NCI-H510A (cell line): Measurements from ENCODE around the gene UBXN6.

Source experiments
- DNase-seq: peaks from one replicate; lab custom pipeline; 2025; lab: John Stamatoyannopoulos, UW

UBXN6 gene, protein sequence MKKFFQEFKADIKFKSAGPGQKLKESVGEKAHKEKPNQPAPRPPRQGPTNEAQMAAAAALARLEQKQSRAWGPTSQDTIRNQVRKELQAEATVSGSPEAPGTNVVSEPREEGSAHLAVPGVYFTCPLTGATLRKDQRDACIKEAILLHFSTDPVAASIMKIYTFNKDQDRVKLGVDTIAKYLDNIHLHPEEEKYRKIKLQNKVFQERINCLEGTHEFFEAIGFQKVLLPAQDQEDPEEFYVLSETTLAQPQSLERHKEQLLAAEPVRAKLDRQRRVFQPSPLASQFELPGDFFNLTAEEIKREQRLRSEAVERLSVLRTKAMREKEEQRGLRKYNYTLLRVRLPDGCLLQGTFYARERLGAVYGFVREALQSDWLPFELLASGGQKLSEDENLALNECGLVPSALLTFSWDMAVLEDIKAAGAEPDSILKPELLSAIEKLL

DNA sequence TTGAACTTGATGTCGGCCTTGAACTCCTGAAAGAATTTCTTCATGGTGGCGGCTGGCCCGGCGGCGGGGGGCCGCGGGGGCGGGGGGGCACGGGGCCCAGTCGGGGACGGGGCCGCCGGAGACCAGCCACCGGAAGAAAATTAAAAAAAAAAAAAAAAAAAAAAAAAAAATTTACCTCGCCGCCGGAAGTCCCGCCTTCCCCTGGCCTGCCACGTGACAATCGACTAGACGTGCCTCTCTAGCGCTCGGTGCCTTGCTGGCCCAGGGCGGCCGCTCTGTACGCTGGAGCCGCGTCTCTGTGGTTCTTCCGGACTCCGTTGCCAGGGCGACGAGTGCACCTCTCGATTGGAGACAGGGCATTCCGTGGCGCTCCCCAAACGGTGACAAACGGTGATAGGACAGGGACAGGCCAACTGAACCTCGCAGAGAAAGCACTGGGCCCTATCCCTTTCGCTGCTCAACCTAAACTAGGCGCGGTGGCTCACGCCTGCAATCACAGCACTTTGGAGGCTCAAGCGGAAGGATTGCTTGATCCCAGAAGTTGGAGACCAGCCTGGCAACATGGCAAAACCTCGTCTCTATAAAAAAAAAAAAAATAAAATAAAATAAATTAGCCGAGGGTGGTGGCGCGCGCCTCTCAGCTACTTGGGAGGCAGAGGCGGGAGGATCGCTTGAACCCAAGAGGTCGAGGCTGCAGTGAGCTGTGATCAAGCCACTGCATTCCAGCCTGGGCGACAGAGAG lies at the start of gene UBXN6:
Gene UBXN6 (minus strand): TSS at position 141 of the 742 bp plus-strand sequence. CDS start 97 bp downstream, at position 44.
- DNase-seq: peak; percentile 99

DNA sequence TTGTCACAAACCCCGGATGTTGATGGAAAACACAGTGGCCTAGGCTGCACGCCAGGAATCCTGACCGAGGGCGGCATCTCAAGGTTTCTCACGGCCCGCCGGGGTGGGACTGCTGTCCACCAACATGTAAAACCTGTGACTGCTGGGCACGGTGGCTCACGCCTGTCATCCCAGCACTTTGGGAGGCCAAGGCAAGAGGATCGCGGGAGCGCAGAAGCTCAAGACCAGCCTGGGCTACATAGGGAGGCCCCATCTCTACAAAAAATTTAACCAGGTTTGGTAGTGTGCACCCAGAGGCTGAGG lies 49.5 kb upstream of the UBXN6 start:
- DNase-seq: no peak

DNA sequence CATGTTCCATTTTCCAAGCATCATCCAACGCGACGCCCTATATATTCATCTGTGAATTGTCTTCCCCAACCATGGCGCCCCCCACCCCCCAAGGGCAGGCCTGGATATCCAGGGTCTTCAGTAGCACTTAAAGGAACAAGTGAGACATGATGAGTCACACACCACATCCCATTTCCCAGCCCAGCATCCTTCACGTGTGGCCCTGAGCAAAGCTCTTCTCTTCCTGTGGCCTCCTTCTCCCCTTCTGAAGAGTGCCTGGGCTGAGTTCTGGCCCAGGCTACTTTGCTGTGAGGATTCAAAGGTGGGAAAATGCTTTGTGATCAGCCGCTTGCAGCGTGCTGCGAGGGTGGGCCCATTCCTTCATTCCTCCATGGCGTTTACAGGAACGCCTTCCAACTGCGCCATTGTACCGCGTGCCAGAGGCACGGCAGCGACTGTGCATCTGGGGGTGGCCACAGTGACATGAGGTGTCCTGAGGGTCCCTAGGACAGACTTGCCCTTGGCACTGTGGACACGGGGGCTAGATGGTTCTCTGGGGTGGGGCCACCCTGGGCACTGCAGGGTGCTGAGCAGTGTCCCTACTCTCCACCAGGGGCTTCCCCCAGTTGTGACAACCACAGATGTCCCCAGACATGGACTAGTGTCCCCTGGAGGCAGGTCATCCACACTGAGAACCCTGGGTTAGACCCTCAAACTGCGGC lies 49.0 kb upstream of the UBXN6 start:
- DNase-seq: no peak

DNA sequence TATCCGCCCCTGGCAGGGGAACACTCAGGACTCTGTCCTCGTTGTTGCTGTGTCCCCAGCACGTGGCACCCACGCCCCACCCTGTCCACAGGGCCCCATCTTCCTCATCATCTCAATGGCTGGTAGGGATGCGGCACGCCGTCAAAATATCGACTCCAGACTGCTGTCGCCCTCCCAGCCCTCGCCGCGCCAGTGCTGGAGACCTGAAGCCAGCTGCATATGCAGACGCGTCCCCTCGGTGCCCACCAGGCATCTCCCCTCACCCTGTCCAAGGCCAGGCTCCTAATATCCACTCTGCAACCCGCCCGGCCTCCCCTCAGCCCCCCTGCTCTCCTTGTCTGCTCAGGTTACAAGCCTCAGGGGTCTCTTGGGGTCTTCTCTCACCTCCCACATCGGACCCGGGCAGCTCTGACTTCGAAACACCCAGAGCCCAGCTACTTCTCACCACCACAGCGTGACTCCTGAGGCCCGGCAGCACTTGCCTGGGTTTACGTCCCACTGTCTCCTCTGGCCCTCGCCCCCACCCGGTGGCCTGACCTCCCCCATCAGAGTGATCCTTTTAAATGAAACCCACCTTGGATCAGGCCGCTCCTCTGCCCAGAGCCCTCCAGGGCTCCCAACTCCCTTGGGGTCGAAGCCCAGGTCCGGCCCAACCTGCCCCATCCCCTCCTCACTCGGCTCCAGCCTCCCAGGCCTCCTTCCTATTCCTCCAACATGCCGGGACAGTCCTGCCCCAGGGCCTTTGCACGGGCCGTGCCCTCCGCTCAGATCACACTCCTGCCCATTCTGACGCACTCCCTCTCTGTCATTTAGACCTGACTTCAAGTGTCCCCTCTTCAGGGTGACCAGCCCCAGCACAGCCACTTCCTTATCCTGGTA lies 48.2 kb upstream of the UBXN6 start:
- no peak for DNase-seq

DNA sequence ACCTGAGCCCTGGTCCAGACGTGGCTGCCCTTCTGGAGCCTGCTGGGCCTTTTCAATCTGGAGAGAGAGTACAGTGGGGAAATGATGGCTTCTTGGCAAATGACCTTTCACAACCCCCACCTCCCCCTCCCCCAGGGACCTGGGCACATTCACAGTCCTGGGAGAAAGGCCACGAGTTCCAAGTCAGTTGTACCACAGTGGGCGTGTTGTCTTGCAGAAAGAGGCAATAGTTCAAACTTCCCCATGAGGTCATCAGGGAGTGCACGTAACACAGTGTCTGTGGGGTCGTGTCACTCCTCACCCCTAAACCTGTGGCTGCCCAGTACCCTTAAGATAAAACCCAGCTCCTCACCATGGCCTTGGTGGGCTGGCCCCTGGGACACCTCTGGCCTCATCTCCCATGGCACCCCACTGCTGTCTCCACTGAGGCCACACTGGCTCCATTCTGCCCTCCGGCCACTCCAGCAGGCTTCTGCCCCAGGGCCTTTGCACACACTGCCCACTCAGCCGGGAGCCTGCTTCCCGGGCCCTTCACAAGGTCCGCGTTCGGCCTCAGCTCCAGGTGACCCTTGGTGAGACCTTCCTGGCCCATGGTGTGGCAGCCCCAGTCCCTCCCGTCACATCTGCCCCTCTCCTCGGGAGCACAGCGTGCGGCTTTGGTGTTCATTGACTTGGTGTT lies 47.4 kb upstream of the UBXN6 start:
- no peak for DNase-seq

DNA sequence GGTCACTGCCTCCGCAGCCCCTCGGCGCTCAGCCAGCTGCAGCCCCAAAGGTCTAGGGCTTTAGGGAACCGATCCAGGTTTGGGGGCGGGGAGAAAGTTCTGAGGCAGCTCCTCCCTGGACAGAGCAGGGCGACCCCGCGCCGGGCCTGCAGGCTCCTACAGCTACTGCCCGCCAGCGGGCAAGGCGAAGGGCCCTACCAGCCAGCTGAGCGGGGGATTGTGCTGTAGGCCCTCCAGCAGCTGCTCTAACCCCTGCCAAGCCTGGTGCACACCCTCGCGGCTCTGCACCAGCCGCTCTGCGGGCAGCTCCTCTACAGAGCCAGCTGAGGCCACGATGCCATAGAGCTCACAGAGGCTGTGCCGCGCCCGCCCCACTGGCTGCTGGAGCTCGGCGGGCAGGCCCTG lies 46.7 kb upstream of the UBXN6 start:
- DNase-seq: no peak

DNA sequence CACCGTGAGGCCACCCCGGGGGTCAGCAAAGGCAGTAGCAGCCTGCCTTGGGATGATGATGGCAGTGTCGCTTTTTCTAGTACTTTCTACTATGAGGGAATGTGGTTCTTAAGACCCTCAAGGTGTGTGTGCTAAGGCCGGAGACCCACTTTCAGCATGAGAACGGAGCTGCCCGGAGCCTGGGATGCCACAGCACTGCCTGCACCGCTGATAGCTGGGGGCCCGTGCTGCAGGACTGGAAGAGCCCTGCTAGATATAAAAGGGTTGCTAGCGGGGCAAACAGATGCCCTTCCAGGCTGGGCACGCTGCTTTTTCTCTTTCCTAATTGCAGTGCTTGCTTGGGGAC lies 46.2 kb upstream of the UBXN6 start:
- no peak for DNase-seq

DNA sequence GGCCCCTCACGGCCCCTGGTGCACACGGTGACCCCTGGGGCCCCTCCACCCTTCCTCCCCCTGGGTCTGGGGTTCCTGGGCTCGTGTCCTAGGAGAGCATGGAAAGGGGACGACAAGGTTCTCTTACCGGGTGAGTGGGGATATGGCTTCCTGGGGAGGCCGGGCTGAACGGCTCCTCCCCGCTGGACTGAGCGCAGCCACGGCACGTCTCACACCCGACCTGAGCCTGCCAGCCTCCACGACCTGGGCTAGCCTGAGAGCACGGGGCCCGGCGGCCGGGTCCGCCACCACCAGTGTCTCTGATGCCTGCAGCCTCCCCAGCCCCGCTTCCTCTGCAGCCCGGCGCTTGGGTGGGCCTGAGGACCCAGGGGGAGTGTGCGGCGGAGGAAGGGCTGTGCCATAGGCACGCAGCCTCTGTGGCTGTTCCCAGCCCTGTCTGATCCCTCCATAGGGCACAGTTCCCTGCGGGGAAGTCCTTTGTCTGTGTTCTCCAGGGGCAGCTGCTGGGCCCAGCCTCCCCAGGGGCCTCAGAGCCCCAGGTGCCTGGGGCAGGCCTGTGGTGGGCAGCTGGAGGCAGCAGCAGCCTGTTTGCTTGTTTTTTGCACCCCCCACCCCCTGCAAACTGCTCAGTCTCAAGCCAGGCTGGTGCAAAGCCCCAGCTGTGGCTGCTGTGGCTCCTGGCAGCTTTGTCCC lies 45.7 kb upstream of the UBXN6 start:
- DNase-seq: no peak

DNA sequence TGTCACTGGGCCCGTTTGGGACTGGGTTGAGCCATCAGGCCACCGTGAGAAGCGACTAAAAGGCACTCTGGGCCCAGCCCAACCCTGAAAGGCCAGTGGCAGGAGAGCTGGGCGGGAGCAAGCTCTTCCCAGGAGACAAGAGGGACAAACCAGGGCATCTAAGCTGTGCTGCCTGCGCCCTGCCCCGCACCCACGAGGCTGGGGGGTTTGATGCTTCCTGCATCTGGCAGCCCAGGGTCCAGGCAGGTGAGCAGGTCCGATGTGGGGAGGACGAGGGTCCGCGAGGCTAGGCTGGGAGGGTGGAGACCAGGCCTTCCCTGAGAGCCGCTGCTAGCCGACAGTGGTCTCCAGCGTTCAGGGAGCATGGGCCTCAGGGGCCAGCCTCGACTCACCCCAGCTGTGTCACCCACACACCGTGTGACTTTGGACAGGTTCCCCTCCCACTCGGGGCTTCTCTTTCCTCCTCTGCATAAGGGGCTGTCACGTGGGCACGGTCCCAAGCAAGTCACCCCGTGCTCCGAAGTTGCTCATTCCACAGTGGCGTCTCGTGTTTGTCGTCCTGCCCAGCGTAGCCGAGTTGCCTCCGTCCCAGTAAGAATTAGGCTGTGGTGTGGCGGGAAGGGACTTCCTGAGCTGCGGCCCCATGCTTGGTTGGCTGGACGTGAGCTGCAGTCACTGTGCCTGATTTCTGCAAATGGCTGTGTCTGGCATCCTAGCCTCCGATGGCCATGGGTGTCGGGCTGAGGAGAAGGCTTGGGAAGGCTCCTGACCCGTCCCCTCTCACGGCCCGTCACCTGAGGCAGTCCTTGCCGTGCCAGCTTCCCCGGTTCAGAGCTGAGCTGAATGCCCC lies 44.9 kb upstream of the UBXN6 start:
- no peak for DNase-seq

DNA sequence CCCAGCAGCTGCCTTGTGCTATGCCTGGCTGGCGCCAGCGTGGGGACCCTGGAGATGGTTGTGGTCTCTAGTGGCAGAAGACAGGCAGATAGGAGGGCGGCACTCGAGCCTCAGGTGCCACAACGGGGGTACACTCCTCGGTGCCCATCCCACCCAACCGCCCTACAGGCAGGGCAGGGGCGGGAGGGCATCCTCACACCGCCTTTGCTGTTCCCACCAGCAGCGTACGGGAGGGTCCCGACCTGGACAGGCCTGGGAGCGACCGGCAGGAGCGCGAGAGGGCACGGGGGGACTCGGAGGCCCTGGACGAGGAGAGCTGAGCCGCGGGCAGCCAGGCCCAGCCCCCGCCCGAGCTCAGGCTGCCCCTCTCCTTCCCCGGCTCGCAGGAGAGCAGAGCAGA lies 44.1 kb upstream of the UBXN6 start:
- no peak for DNase-seq

DNA sequence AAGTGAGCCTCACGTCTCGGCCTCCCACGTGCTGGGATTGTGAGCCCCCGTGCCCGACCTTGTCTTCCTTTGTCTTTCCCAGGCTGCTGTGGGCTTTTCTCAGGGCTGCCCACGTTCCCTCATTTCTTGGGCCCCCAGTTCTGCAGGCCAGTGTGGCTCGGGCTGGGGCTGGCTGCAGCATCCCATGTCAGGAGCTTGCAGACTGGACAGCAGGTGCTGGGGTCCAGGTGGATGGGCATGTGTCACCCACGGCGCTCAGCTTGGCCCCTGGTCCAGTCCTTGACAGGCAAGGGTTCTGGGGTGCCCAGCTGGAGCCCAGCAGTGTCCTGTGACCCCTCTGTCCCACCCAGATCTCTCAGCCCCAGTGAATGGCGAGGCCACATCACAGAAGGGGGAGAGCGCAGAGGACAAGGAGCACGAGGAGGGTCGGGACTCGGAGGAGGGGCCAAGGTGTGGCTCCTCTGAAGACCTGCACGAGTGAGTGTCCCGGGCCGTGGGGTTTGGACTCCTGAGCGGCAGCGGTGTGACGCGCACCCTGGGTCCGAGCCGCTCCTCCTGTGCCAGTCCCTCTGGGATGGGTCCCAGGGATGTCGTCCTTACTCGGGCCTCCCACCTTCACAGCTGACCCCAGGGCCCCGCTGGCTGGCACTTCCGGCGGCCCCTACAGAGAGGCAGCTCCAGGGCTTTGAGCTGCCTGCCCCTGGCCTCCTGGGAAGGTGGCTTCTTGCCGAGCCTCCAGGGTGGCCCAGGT lies 43.4 kb upstream of the UBXN6 start:
- no peak for DNase-seq

DNA sequence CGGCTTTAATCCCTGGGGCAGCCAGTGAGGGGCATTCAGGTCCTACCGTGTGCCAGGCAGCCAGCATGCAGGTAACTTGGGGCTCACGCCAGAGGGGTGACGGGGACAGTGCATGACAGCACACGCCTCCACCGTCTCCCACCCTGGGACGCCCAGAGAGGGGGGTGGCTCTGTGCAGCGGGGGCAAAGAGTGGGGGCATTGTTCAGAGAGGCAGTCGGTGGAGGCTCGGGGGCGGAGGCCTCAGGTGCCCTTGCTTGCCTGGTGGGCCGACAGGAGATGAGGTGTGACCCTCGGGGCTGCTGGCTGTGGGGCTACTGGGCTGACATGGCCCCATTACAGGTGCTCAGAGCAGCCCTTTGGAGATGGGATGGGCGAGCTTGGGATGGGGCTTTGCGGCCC lies 42.3 kb upstream of the UBXN6 start:
- DNase-seq: no peak

DNA sequence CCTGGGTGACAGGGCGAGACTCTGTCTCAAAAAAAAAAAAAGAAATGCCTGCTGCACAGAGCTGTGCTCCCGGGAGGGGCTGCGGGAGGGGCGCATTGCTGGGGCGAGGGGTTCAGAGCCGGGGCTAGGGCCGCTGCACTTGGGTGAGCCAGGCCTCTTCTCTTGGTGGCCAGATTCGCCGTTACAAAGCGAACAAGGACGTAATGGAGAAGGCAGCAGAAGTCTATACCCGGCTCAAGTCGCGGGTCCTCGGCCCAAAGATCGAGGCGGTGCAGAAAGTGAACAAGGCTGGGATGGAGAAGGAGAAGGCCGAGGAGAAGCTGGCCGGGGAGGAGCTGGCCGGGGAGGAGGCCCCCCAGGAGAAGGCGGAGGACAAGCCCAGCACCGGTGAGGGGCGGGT lies 41.7 kb upstream of the UBXN6 start:
- no peak for DNase-seq

DNA sequence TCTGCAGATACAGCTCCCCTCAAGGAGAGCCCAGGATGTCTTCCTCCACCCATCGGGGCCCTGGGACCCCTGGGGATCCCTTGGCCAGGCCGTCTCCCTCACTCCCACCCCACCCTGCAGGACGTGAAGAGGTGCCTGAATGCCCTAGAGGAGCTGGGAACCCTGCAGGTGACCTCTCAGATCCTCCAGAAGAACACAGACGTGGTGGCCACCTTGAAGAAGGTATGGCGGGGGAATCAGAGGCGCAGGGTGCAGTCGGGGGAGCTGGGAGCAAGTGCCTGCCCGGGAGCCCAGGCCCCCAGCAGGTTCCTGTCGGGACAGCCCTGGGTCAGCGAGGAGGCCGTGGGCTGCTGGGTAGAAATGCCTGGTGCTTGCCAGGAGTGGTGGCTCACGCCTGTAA lies 41.1 kb upstream of the UBXN6 start:
- no peak for DNase-seq

DNA sequence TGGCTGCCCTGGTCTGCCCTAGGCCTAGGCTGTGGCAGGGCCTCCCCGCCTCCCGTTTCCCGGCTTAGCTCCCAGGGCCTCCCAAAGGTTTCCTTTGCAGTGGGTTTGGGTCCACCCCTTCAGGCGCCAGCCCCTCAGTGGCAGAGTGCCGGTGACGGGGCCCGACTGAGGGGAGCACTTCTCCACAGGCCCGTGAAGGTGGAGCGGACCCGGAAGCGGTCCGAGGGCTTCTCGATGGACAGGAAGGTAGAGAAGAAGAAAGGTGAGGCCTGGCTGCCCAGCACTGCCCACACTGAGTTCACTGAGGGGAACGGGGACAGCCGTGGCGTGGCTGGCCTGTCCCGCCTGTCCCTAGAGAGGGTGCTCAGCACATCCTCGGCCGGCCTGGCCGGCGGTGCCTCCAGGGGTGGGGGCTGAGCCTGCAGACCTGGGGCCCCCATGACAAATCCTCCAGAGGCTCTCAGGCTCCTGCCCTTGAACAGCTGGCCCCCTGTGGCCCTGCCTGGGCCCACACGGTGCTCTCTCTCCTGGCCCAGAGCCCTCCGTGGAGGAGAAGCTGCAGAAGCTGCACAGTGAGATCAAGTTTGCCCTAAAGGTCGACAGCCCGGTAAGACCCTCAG lies 40.3 kb upstream of the UBXN6 start:
- no peak for DNase-seq

DNA sequence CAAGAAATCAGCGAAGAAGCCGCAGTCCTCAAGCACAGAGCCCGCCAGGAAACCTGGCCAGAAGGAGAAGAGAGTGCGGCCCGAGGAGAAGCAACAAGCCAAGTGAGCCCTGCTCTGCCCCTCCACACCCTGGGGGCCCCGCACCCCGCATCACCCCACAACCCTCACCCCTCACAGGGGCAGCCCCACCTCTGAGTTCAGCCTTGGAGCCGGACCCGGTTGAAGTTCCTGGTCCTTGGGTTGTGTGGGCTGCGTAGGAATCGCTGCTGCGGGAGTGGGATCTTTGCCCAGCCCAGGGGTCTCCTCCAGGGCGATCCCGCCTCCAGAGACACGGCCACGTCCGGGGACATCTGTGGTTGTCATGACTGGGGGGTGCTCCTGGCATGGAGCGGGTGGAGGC lies 38.7 kb upstream of the UBXN6 start:
- DNase-seq: no peak

DNA sequence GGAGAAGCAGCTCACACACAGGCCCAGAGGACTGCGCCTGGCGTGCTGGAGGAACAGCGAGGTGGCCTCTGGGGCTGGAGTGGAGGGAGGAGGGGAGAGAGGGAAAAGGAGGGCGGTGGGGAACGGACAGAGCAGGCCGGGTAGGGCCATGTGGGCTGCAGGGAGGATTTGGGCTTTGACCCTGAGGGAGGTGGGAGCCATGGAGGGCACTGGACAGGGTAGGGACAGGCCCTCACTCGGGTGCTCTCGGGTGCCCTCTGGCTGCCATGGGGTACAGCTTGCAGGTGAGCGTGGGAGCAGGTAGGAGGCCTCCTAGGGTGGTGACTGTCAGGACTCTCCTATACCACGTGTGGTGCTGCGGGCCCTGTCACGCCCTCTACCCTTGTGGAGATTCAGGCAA lies 37.9 kb upstream of the UBXN6 start:
- DNase-seq: no peak

DNA sequence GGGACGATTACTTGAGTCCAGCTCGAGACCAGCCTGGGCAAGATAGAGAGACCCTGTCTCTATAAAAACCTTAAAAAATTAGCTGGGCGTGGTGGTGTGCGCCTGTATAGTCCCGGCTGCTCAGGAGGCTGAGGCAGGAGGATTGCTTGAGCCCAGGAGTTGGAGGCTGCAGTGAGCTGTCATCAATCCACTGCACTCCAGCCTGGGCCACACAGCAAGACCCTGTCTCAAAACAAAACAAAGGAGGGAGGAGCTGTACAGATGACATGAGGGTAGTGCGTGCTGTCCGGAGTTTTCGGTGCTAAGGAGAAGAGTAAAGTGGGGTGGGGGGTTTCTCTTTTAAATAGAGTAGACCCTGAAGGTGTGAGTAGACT lies 37.1 kb upstream of the UBXN6 start:
- DNase-seq: no peak
